HG03196 (cell line): ENCODE measurements around the gene TBX10.
"Not testable (repeated sequence)": the region's sequence is repeated elsewhere in the genome, so short reads cannot be mapped to it uniquely, and the experiment has no call there.

ENCODE experiments used
- ATAC-seq: cut with Tn5 transposase; IDR thresholded peaks from one replicate; pipeline ENCODE4 v1.9.1; 2021; ENCODE audit not compliant: unreplicated experiment

The TBX10 gene

GRCh38 chr11:67664696-67665540, 25.4 kb upstream of the TBX10 start:
- ATAC-seq, result no peak

- ATAC-seq, result no peak
Measured at GRCh38 chr11:67664213-67664585, 24.6 kb upstream of the TBX10 start.

- ATAC-seq, result no peak
Measured at GRCh38 chr11:67663532-67664212, 24.1 kb upstream of the TBX10 start.

- no peak for ATAC-seq
Measured at GRCh38 chr11:67662835-67663531, 23.4 kb upstream of the TBX10 start.

- ATAC-seq, result no peak
Measured at GRCh38 chr11:67662142-67662834, 22.7 kb upstream of the TBX10 start.

GRCh38 chr11:67660752-67661151, 21.2 kb upstream of the TBX10 start:
- not testable (repeated sequence) for ATAC-seq

GRCh38 chr11:67659651-67660165, 20.1 kb upstream of the TBX10 start:
- not testable (repeated sequence) for ATAC-seq

- no peak for ATAC-seq
Measured at GRCh38 chr11:67657300-67657699, 17.7 kb upstream of the TBX10 start.

GRCh38 chr11:67656278-67656922, 16.8 kb upstream of the TBX10 start:
- ATAC-seq, result no peak

GRCh38 chr11:67654225-67654624, 14.7 kb upstream of the TBX10 start:
- ATAC-seq, result no peak

- no peak for ATAC-seq
Measured at GRCh38 chr11:67652965-67653845, 13.6 kb upstream of the TBX10 start.

- no peak for ATAC-seq
Measured at GRCh38 chr11:67651976-67652781, 12.6 kb upstream of the TBX10 start.

- ATAC-seq, result no peak
Measured at GRCh38 chr11:67649634-67650510, 10.3 kb upstream of the TBX10 start.

GRCh38 chr11:67648796-67649613, 9.4 kb upstream of the TBX10 start:
- ATAC-seq, result no peak

GRCh38 chr11:67648140-67648795, 8.7 kb upstream of the TBX10 start:
- peak; percentile 46 for ATAC-seq

GRCh38 chr11:67647471-67647870, 7.9 kb upstream of the TBX10 start:
- no peak for ATAC-seq
